DMS114 treated with DMSO at 0.1 percent for 48 hours (cell line): ENCODE results near the gene ZBTB2.

ENCODE experiments used
- DNase-seq: peaks from one replicate; lab custom pipeline; 2025; ENCODE audit not compliant: unreplicated experiment; lab: John Stamatoyannopoulos, UW

Gene ZBTB2, protein sequence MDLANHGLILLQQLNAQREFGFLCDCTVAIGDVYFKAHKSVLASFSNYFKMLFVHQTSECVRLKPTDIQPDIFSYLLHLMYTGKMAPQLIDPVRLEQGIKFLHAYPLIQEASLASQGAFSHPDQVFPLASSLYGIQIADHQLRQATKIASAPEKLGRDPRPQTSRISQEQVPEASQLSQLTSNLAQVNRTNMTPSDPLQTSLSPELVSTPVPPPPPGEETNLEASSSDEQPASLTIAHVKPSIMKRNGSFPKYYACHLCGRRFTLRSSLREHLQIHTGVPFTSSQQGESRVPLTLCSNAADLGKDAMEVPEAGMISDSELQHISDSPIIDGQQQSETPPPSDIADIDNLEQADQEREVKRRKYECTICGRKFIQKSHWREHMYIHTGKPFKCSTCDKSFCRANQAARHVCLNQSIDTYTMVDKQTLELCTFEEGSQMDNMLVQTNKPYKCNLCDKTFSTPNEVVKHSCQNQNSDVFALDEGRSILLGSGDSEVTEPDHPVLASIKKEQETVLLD

DNA sequence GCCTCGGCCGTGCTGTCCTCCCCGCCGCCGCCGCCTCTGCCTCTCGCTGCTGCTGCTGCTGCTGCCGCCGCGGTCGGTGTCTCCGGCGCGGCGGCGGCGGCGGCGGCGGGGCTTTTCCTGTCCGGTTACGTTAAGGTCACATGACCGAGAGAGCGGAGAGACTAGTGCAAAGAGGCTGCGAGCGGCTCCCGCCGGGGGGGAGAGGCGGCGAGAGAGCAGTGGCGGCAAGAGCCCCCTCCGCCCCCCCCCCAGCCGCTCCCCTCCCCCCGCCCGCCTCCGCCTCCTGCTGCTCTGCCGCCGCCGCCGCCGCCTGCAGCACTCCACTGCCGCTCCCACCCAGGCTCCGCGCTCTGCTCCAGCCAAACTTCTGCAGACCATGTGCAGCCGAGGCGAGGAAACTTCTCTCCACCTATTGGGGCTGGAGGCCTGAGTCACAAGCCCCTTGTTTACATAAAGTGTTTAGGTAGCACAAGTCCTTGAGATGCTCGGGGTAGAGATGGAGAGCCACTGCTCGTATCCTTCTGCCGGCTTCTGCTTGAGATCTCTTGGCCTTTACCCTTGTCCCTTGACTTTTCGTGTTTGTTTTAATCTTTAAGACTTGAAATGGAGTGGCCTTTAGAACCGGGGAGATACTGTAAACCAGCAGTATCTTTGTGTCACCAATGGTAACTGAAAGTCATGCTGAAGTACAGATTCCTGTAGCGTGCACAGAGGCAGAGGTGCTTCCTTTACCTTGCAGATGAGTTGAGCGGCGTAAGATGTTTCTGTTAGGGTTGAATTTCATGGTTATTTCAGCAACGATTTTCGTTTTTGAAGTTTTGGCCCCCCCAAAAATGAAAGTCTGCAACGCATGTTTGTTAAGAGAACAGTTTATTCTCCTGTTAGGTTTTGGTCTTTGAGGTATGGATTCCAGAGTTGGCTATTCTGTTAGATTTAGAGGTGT is at the start of gene ZBTB2:
Gene ZBTB2 (minus strand): TSS at position 89 of the 943 bp plus-strand sequence. CDS start 17,922 bp downstream, outside the sequence.
- DNase-seq: peak; percentile 47

DNA sequence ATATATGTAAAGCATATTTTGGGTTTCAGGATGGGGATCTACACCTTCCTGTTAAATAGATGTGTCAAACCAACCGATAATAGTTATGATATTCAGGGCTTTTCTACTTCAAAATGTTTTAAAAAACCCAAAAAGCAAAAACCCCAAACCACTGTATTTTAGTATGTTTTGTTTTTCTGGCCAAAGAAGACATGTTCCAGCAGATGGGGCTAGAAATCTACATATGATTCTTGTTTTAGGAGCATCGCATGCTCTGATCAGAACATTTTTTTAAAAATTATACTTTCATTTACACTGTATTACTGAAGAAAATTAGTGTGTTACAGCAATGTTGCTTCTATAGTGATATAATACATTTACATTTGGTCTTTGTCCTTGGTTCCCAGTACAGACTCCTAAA is 49.6 kb upstream of the ZBTB2 start:
- DNase-seq: no peak

DNA sequence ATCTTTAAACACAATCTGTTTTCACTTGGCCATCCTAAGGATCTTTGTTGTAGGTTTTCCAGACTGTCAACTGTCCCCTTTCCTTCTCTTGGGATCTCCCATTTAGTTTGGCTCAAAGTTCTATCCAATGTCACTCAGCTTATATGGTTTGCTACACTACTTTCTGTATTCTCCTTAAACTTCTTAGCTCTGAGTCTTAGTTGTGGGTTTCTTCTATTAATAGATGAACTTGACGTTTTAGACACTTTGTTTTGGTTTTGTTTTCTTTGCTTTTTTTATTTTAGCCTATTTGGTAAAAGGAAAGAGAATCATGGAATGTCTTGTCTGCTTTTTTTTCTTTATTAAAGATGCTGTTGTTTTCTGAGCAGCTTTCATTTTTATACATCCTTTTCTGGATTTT is 49.1 kb upstream of the ZBTB2 start:
- DNase-seq: no peak

DNA sequence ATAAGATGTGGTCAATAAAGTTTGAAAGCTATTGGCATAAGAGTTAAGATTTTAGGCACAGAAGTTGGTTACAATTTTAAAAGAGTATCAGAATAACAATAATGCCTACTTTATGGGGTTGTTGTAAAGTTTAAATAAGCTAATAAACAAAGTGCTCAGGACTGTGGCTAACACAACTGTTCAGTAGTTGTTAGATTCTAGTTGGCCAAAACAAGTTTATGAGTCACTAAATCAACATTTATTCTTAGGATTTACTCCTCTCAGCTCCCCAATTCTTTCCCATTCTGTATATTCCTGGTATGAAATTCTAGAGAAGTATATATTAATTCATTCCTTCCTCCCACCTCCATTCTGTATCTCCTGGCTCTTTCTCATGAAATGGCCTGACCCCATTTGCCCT is 46.0 kb upstream of the ZBTB2 start:
- no peak for DNase-seq

DNA sequence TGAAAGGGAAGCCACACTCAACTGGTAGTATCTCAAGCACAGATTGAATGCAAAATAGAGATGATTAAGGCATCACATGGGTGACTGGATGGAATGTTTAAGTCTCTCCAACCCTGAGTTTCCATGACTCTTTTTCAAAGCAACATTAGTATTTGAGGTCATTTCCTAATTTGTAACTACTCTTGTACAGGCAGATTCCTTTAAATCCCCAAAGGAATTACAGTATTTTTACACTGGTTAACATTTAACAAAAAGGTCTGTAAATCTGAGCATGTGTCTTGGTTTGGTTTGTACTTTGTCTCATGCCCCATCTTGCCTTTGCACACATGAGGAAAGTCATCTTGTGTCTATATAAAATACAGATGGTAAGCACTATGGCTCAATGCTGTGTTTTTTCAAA is 45.4 kb upstream of the ZBTB2 start:
- no peak for DNase-seq

DNA sequence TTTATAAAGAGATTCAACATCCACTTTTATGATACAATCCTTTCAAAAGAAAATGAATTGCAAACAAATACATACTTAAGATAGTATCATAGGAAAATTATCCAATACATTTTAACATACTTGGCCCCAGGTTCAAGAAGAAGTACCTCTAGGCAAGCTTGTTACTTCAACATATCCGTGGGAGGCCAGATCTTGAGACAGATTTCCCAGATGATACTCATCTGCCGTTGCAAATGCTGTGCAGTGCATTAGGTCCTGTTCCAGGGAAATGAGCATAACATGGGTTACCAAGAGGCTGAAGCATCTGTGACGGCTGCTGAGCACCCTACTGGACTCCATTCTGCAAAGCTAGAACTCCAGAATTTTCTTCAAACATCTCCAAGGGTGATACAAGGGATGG is 44.9 kb upstream of the ZBTB2 start:
- DNase-seq: no peak

DNA sequence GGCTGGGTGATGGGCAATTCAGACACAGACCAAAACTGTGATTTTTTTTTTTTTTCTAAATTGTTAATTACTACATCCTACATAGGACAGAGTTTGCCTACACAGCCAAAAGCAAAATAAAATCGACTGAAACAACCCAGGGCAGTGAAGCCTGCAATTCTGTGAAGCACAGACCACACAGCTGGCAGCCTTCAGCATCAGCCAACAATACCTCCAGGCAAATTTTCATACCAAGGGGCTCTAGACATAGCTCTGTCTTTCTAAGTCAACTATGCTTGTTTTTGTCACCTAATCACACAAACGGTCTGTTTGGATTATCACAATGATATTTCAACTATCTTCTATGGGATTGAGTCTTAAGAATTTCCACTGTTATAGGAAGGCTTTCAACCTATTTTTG is 43.0 kb upstream of the ZBTB2 start:
- DNase-seq: no peak

DNA sequence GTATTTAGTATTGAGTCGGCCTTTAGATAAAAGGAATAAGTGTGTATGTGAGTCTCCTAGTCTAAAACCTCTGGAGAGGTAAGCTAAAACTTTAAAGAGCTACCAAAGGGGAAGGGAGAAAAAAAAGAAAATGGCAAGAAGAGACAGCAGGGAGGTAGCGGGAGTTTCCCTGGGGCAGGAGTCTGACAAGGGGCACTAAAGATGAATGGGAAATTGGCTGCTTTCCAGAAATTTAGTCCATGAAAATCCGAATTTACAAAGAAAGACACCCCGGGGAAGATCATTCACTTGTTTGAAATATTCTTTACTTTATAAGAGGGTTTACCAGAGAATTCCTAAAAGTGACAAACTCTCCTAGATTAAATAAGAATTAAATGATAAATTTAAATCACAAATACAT is 41.3 kb upstream of the ZBTB2 start:
- DNase-seq: no peak

DNA sequence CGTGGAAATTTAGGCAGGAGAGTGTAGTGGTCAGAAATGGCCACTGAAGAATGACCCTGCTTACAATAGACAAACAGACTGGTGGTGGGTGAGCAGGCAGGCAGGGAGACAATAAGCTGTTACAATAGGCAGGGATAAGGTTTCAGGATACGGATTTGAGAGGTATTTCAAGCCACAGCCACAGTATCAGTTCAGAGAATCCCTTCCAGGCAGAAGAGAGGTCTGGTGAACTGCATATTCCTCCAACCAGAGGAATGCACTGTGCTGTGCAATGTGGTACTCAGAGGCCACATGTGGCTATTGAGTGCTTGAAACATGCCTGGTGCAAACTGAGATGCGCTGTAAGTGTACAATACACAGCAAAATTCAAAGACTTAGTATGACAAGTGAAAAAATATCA is 40.0 kb upstream of the ZBTB2 start:
- no peak for DNase-seq

DNA sequence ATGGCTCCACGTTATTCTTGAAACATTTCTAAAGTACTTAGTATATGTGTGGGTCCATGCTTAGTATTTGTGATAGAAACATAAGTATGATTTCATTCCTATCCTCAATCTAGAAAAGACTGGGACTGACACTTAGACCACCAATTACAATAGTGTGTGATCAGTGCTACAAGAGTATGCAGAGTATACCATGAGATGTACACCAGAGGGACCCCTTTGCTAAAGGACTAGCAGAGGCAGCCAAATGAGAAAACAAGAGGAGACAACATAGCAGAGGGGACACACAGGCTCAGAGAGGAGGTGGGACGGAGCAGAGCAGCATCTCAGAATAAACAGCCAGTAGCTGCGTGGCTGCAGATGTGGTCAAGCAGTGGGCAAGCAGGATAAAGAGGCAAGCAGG is 39.5 kb upstream of the ZBTB2 start:
- DNase-seq: no peak

DNA sequence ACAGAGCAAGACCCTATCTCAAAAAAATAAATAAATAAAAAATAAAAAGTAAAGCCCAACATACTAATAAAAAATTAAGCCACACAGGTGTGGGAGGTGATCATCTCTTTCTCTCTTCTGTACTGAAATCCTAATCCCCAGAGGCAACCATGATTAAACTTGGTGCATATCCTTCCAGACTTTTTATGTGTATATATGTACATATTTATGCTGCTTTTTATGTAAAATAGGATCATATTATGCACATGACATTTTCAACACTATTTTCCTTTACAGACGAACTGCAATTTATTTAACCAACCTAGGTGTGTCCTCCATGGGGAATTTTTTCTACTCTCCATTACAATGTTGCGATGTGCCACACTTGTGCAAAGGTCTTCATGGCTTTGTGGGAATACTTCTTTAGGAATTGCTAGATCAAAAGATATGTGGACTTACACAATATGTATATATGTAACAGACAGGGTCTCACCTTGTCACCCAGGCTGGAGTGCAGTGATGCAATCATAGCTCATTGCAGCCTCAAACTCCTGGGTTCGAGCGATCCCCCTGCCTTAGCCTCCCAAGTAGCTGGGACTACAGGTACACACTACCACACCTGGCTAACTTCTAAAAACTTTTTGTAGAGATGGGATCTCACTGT is 36.9 kb upstream of the ZBTB2 start:
- no peak for DNase-seq

DNA sequence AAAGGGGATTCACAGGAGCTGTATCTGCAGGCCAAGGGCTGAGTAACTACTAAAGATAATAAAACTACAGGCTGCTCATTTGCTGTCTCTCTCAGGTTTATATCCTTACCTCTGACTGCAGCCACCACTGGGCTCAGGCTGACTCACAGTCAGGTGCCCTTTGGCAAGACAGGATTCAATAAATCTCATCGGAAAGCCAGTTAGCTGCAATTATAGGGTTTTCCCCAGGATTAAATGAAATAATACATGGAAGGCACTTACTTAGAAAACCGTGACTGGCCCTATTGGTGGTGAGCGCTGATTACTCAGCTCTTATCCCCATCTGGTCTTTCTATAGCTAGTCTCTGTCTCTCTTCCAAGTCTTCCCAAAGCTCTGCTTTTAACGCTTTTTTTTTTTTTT is 34.2 kb upstream of the ZBTB2 start:
- no peak for DNase-seq

DNA sequence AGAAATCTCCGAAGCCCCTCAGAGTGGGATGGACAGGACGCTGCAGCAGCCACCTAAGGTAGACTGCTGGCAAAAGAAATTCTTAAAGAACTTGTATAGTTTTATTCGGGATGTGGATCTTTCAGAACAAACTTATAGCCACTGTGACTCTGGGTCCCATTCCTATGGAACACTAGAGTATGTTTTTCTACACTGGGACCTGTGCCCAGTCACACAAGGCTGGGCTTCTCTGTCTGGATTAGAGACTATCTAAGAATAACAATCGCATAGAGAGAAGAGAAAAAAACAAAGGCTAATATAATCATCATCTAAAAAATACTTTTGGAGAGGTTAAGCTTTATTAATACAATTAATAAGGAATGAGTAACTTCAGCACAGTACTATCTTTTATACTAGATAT is 31.6 kb upstream of the ZBTB2 start:
- DNase-seq: no peak

DNA sequence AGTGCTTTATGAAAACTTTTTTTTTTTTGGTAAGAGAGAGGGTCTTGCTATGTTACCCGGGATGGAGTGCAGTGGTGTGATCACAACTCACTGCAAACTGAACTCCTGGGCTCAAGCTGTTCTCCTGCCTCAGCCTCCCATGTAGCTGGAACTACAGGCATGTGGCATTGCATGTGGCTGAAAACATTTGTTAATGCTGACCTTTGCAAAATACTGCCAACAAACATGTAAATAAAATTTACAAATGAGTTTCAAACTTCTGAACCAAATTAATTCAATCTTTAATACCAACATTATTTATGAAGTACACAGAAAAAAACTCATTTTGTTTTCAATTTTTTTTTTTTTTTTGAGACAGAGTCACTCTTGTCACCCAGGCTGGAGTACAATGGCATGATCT is 26.1 kb upstream of the ZBTB2 start:
- DNase-seq: no peak

DNA sequence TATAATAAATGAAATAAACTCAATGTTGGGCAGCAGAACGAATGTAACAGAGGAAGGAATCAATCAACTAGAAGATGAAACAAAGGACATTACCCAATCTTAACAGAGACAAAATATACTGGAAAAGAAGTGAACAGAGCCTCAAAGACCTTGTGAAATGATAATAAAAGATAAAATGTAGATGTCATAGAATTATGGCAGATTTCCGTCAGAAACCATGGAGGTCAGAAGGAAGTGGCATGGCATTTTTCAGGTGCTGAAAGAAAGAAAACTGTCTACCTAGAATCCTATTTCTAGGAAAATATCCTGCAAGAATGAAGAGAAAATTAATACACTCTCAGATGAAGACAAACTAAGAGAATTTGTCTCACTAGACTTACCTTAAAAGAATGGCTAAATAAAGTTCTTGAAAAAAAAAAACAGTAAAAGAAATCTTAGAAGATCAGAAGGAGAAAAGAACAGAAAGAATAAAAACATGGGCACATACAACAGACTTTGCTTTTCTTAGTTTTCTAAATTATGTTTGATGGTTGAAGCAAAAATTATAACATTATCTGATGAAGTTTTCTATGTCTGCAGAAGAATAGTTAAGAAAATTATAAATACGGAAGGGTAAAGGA is 23.4 kb upstream of the ZBTB2 start:
- no peak for DNase-seq

DNA sequence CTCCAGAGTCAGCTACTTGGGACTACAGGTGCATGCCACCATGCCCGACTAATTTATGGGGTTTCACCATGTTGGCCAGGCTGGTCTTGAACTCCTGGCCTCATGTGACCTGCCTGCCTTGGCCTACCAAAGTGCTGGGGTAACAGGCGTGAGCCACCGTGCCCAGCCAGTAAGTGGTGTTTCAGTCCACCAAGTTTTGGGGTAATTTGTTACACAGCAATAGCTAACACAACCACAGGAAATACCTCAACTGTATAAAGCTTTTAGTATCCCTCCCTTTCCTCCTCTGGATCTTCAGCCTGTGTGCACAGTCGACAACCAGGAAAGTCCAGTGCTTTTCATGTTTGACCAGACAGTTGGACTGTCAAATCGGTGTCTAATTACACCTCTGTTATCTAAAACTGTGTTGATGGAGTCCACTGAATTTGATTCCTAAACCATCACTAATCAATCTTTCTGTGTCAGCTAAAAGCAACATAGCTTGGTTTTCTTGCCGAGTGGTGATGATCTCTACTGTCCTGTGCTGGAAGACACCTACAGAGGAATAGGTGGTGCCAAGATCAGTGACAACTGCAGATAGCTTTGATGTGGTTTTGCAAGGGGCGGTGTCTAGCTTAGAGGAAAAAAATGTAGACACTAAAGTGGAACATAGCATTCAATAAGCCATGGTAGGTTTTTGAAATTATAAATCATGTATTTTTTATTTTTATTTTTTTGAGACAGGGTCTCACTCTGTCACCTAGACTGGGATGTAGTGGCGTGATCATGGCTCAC is 22.2 kb upstream of the ZBTB2 start:
- no peak for DNase-seq

DNA sequence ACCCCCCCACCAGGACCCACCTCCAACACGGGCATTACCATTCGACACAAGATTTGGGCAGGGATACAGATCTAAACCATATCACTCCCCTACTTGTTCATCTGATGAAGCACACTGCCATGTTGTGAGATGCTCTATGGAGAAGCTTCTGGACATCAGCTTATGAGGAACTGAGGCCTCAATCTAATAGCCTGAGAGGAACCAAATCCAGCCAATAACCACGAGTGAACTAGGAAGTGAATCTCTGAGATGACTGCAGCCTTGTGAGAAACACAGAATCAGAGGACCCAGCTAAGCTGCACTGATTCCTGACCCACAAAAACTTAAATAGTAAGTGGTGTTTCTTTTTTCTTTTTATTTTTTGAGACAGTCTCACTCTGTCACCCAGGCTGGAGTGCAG is 21.6 kb upstream of the ZBTB2 start:
- no peak for DNase-seq

DNA sequence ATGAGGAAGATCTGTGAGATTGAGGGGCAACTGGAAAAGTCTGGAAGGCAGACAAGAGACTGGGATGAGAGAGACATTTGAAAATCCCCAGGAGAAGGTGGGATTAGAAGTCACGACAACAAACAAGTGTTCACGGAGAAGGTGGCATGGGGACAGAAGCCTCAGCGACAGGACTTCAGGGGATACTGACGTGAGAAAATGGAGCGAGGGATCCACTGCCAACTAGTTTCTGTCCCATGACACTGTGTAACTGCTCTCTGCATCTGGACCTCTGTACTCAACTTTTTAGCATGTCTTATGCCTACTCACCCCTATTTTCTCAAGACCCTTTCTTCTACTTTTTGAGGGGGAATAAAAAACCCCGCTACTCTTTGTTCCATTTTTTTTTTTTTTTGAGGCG is 18.3 kb upstream of the ZBTB2 start:
- DNase-seq: no peak

DNA sequence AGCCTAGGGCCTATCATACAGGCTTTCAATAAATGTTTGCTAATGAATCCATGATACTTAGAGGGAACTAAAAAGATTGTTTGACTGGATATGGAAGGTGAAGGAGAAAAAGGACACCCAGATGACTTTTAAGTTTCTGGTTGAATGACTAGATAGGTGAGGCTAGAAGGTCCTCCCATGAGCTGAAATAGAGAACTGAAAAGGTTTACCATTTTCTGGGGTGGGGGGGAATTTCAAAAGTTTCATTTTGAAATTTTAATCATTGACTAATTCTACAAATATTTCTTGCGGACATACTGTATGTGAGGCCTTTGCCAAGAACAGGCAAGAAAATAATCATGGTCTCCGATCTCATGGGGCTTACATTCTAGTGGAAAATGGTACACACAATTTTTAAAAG is 17.9 kb upstream of the ZBTB2 start:
- no peak for DNase-seq

DNA sequence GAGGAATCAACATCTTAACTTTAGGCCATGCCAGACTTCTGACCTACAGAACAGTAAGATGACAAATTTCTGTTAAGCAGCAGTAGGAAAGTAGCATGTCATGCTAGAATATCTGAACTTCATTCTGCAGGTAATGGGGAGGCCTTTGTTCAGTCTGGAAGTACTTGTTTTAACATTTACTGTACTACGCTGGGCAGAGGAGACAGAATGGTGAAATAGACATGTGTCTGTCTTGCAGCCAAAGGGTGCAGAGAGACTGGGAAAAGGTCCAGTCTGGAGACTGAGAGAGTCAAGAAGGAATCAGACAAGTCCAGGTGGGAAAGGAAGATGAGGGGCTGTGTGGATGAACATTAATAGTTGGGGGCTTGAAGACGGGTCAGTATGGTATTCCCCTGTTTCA is 17.5 kb upstream of the ZBTB2 start:
- DNase-seq: no peak
